HEK293T (cell line): ENCODE results near the gene SCGB1C1.

ENCODE experiments used
- ARNT ChIP-seq: fragments of 450-650 bp; IDR thresholded peaks from 2 replicates; pipeline ENCODE4 v1.6.1; 2017; ENCODE audit warnings: mild to moderate bottlenecking
- CTBP1 ChIP-seq: fragments of 450-650 bp; IDR thresholded peaks from 2 replicates; pipeline ENCODE4 v1.6.1; 2016; ENCODE audit warnings: borderline replicate concordance
- ELF4 ChIP-seq: fragments of 450-650 bp; IDR thresholded peaks from 2 replicates; pipeline ENCODE4 v1.6.1; 2017; ENCODE audit warnings: antibody characterized with exemption
- FOXA1 ChIP-seq: fragments of 450-650 bp; IDR thresholded peaks from 2 replicates; pipeline ENCODE4 v1.6.1; 2016; ENCODE audit warnings: mild to moderate bottlenecking
- FOXM1 ChIP-seq: fragments of 450-650 bp; IDR thresholded peaks from 2 replicates; pipeline ENCODE4 v1.6.1; 2017; ENCODE audit warnings: mild to moderate bottlenecking, borderline replicate concordance
- HDGF ChIP-seq: fragments of 450-650 bp; IDR thresholded peaks from 2 replicates; pipeline ENCODE4 v1.6.1; 2017; ENCODE audit warnings: antibody characterized with exemption, borderline replicate concordance
- LEF1 ChIP-seq: fragments of 450-650 bp; IDR thresholded peaks from 2 replicates; pipeline ENCODE4 v1.6.1; 2017; ENCODE audit warnings: mild to moderate bottlenecking, borderline replicate concordance
- NFRKB ChIP-seq: fragments of 450-650 bp; IDR thresholded peaks from 2 replicates; pipeline ENCODE4 v1.6.1; 2016; ENCODE audit warnings: mild to moderate bottlenecking, moderate library complexity
- SP1 ChIP-seq: fragments of 450-650 bp; IDR thresholded peaks from 2 replicates; pipeline ENCODE4 v1.6.1; 2017
- SUZ12 ChIP-seq: fragments of 450-650 bp; IDR thresholded peaks from 2 replicates; pipeline ENCODE4 v1.6.1; 2016; ENCODE audit warnings: mild to moderate bottlenecking
- TARDBP ChIP-seq: fragments of 450-650 bp; IDR thresholded peaks from 2 replicates; pipeline ENCODE4 v1.6.1; 2016
- ZNF384 ChIP-seq: fragments of 450-650 bp; IDR thresholded peaks from 2 replicates; pipeline ENCODE4 v1.6.1; 2016
- TF ChIP-seq, protein P1 (sequence below): fragments of 450-650 bp; IDR thresholded peaks from 2 replicates; pipeline ENCODE4 v1.6.1; 2016

DNA sequence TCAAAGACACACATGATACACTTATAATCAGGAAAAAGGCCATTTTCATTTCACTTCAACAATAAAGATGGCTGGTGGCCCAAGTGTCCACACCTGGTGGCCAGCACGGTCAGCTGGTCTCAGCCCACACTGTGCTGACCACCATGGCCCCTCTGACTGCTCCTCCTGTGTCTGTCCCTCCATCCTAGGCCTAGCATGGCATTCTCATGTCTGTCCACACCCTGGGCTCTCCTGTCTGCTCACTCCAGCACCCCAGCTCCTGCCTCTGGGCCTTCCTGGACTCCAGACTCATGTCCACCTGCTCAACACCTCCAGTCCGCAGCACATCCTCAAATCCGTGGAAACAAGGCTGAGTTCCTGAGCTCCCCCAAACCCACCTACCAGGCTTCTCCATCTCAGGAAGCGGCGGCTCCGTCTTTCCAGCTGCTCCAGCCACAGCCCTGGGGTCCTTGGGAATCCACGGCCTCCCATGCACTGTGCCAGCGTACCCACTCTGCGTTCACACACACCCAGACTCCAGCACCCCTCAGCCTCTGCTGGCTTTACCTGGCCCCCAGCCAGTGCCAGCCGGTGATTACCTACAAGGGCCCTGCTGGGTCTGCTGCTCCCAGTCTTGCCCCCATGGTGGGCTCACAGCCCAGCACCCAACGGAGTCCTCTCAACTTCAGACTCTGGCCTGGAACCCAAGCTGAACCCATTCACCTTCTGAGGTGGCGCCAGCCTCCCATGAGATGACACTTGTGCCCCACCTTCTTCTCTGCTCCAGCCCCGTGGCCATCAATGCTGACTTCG lies 29.3 kb downstream of the SCGB1C1 start:
- TF ChIP-seq TARDBP (no peak), ZNF384 (no peak), NFRKB (no peak), FOXM1 (no peak), SUZ12 (no peak), LEF1 (no peak), ELF4 (no peak), SP1 (no peak), HDGF (no peak), CTBP1 (no peak), ARNT (no peak), FOXA1 (no peak)
- TF ChIP-seq, protein P1, sequence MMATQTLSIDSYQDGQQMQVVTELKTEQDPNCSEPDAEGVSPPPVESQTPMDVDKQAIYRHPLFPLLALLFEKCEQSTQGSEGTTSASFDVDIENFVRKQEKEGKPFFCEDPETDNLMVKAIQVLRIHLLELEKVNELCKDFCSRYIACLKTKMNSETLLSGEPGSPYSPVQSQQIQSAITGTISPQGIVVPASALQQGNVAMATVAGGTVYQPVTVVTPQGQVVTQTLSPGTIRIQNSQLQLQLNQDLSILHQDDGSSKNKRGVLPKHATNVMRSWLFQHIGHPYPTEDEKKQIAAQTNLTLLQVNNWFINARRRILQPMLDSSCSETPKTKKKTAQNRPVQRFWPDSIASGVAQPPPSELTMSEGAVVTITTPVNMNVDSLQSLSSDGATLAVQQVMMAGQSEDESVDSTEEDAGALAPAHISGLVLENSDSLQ, result no peak
